GM18498 (cell line): Measurements from ENCODE around the gene GSN.
A peak's percentile ranks its signal among the peaks of the same experiment; 100 is the strongest.

ENCODE experiments used
- ATAC-seq: cut with Tn5 transposase; IDR thresholded peaks from one replicate; pipeline ENCODE4 v1.9.1; 2021; ENCODE audit warnings: mild to moderate bottlenecking, moderate library complexity; ENCODE audit not compliant: unreplicated experiment

The GSN gene

GRCh38 chr9:121322037-121322736 is 54.2 kb downstream of the GSN start:
- ATAC-seq, result no peak

- ATAC-seq, result no peak
These were observed 54.9 kb downstream of the GSN start for GRCh38 chr9:121322737-121323448.

GRCh38 chr9:121323449-121324151 is 55.6 kb downstream of the GSN start:
- ATAC-seq, result no peak

- ATAC-seq, result peak; percentile 61
These were observed 56.4 kb downstream of the GSN start for GRCh38 chr9:121324316-121324715.

- ATAC-seq, result no peak
These were observed 56.8 kb downstream of the GSN start for GRCh38 chr9:121324755-121325154.

GRCh38 chr9:121325387-121325786 is 57.4 kb downstream of the GSN start:
- ATAC-seq, result no peak

- ATAC-seq, result no peak
These were observed 58.3 kb downstream of the GSN start for GRCh38 chr9:121326130-121326838.

- no peak for ATAC-seq
These were observed 59.1 kb downstream of the GSN start for GRCh38 chr9:121326901-121327613.

- no peak for ATAC-seq
These were observed 60.5 kb downstream of the GSN start for GRCh38 chr9:121328476-121328875.

- no peak for ATAC-seq
These were observed 61.1 kb downstream of the GSN start for GRCh38 chr9:121328876-121329681.

GRCh38 chr9:121331549-121331948 is 63.6 kb downstream of the GSN start:
- ATAC-seq, result no peak

GRCh38 chr9:121331992-121332685 is 64.2 kb downstream of the GSN start:
- no peak for ATAC-seq

- ATAC-seq, result no peak
These were observed 66.2 kb downstream of the GSN start for GRCh38 chr9:121333950-121334773.

GRCh38 chr9:121336665-121337064 is 68.7 kb downstream of the GSN start:
- no peak for ATAC-seq

GRCh38 chr9:121339437-121339836 is 71.5 kb downstream of the GSN start:
- no peak for ATAC-seq

- peak; percentile 60 for ATAC-seq
These were observed 72.9 kb downstream of the GSN start for GRCh38 chr9:121340676-121341392.

- ATAC-seq, result no peak
These were observed 76.2 kb downstream of the GSN start for GRCh38 chr9:121344184-121344583.

GRCh38 chr9:121345070-121345469 is 77.1 kb downstream of the GSN start:
- no peak for ATAC-seq
